HUES64 (cell line): ENCODE results near the gene ANKS6.

Experiments used
- H3K27ac ChIP-seq: 2 replicates; pipeline ENCODE4 v1.7.0; 2013; ENCODE audit warnings: low read depth, low read length, inconsistent platforms
- H3K27me3 ChIP-seq: 2 replicates; pipeline ENCODE4 v1.6.1; 2013; ENCODE audit warnings: mild to moderate bottlenecking, low read length; ENCODE audit not compliant: insufficient read depth
- H3K36me3 ChIP-seq: 2 replicates; pipeline ENCODE4 v1.6.1; 2013; ENCODE audit warnings: mild to moderate bottlenecking, low read length; ENCODE audit not compliant: insufficient read depth
- H3K4me1 ChIP-seq: 2 replicates; pipeline ENCODE4 v1.6.1; 2013; ENCODE audit warnings: mild to moderate bottlenecking, low read length, moderate library complexity; ENCODE audit not compliant: insufficient read depth
- H3K4me3 ChIP-seq: 2 replicates; pipeline ENCODE4 v1.5.1; 2013; ENCODE audit warnings: mild to moderate bottlenecking, low read length, moderate library complexity
- H3K9ac ChIP-seq: 2 replicates; pipeline ENCODE4 v1.6.1; 2013; ENCODE audit warnings: mild to moderate bottlenecking, low read depth, low read length
- H3K9me3 ChIP-seq: 2 replicates; pipeline ENCODE4 v1.6.1; 2013; ENCODE audit warnings: low read depth, low read length; ENCODE audit not compliant: insufficient read depth
- WGBS: fragments of 150-250, 120-280 bp; methylation state at CpG from one replicate; pipeline ENCODE4 v1.1.7; 2013; ENCODE audit warnings: missing lambda C conversion rate; 5-methylcytosine and 5-hydroxymethylcytosine counted together

ANKS6 gene

DNA sequence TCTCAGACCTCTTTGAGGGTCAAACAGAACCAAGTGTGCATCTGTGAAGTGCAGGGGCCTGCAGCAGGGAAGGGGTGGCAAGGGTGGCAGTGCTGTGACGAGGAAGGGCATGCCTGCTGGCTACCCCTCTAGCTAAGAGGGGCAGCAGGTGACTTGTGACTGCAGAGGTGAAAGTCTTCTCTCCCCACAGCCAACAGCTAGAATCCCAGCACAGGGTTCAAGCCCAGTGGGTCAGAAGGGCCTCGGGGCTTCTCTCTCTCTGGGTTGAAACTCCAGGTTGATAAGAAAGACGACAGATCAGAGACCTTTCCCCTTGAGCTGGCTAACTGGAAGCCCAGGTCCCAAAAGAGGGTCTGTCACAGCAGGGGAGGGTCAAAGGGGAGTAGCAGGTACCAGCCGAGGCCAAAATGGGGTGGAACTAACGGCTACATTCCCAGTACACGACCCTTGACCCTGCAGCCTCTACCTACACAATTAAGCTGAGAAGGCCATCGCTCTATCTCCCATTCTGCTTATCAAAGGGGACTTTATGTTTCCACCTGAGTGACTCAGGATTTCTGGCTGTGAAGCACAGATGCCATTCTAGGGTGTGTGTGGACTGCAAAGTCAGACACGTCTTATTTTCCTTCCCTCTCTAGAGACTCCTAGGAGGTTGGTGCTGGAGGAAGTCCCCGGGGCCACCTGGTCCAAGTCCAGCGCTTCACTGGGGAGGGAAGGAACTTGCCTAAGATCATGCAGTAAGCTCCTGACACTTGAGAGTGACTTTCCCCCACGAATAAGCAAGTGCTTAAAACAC is 14.6 kb downstream of the ANKS6 start:
- no peak overlapping the region for H3K9ac ChIP-seq
- no peaks in the 10 kb centered on the region for H3K27me3 ChIP-seq
- 92% methylated on average over 10 of the region's 11 CpGs for WGBS
- peaks cover 54% of the 10 kb centered on the region for H3K36me3 ChIP-seq
- H3K4me1 ChIP-seq, result no peaks in the 10 kb centered on the region
- H3K9me3 ChIP-seq, result no peaks in the 10 kb centered on the region
- H3K4me3 ChIP-seq, result no peak overlapping the region
- no peak overlapping the region for H3K27ac ChIP-seq

DNA sequence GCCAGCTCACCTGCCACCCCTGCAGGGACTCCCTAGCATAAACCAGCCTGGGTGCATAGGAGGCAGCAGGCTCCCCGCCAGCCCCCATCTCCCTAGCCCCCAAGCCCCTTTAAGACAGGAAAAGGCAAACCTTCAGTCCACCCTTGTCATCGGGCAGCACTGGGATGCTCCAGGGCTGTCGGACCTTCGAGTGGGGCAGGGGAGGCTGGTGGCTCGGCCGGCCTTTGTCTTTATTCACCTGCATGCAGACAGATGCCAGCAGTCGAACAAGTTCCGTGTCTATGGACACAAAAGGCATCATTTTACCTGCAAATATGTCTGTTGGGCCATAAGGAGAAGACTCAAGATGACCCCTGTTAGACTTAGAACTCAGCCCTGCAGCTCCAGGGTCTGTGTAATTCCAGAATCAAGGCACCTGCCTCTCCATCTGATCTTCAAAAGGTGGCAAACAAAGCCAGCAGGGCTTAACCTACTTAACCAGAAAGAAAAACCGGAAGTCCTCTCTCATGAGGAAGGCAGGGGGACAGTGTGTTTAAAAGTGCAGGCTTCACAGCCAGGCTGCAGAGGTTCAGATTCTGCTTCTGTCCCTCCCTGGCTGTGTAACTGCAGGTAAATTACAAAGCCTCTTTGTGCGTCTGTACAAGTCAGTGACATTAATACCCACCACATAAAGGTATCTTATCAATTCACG is 16.2 kb downstream of the ANKS6 start:
- Histone ChIP-seq H3K27ac (no peak overlapping the region), H3K36me3 (peaks cover 53% of the 10 kb centered on the region), H3K4me1 (no peaks in the 10 kb centered on the region), H3K9me3 (no peaks in the 10 kb centered on the region), H3K4me3 (no peak overlapping the region), H3K9ac (no peak overlapping the region), H3K27me3 (no peaks in the 10 kb centered on the region)
- WGBS, result 92% methylated on average over 10 of the region's 11 CpGs

DNA sequence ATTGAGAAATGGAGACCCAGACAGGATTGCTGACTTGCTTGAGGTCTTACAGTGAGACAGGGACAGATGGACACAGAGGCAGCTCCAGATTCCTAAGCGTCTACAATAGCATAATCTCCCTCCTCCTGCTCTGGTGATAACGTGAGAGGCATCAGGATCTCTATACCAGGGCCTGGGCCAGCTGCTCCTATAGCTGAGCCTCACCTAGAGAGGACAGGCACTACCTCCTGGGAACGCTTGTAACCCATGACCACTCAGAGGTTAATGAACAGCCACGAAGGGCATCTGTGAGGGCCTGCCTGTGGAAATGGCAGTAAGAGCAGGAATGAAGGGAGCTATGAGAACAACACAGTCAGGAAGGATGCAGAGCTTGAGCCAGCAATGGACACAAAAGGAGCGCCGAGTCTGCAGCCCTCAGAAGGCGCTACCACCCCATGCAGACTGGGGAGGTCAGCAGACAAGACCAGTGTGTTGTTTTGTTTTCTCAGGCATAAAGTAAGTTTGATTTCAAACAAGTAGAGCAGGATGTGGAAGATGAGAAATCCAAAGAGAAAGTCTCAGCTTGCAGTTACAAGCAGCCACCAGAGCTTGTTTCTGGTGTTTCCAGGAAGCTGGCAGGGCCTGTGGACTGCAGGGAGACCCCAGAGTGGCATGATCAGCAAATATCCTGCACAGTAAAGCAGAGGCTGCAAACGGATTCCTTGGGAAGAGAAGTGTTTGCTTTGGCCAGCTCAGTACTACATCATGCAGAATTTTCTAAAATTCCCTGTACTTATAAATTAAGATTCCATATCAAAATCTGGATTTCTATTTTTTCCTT is 17.4 kb downstream of the ANKS6 start:
- Histone ChIP-seq H3K27ac (no peak overlapping the region), H3K4me3 (no peak overlapping the region), H3K36me3 (peaks cover 55% of the 10 kb centered on the region), H3K9me3 (no peaks in the 10 kb centered on the region), H3K27me3 (no peaks in the 10 kb centered on the region), H3K9ac (no peak overlapping the region), H3K4me1 (no peaks in the 10 kb centered on the region)
- WGBS, result 87% methylated on average over 8 of the region's 8 CpGs

DNA sequence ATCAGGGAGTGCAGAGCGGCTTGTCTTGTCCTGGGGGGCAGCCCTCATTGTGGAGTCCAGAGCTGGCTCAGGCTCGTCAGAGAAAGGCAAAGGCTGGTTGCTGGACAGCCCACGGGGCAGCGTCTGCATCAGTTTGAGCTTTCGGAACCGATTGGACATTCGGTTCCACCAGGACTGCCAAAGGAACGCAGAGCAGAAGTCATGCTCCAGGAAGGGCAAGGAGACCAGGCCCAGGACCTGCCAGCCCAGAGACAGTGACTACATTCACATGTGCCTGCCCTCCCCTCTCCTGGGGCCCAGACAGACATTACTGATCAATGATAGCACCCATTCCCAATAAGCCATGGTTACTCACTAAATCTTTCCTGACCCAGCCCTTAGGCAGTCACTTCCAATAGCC is 18.1 kb downstream of the ANKS6 start:
- WGBS, result 94% methylated on average over 8 of the region's 8 CpGs
- no peak overlapping the region for H3K27ac ChIP-seq
- H3K36me3 ChIP-seq, result peaks cover 55% of the 10 kb centered on the region

DNA sequence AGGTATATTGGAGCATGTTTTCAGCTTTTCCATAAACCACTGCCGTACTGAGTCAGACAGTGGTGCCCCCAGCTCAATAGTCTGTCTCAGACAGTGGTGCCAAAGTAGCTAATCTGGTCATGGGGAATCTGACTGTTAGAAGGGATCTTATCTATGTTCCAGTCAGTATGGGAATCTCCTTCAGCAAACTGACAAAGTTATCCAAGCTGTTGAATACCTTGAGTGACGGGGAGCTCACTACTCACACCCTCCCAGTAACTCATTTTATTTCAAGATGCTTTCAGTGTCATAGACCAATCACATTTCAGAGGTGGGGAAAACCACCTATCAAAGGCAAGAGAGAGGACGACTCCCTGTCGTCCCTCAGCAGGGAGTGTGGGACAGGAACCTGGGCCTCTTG is 18.7 kb downstream of the ANKS6 start:
- H3K27me3 ChIP-seq, result no peaks in the 10 kb centered on the region
- no peak overlapping the region for H3K9ac ChIP-seq
- peaks cover 56% of the 10 kb centered on the region for H3K36me3 ChIP-seq
- no peak overlapping the region for H3K27ac ChIP-seq
- no peaks in the 10 kb centered on the region for H3K4me1 ChIP-seq
- 93% methylated on average over 4 of the region's 4 CpGs for WGBS
- no peak overlapping the region for H3K4me3 ChIP-seq
- H3K9me3 ChIP-seq, result no peaks in the 10 kb centered on the region

More for the DNA sequence above, 18.1 kb downstream of the ANKS6 start:
- Histone ChIP-seq H3K9ac (no peak overlapping the region), H3K9me3 (no peaks in the 10 kb centered on the region), H3K4me1 (no peaks in the 10 kb centered on the region), H3K27me3 (no peaks in the 10 kb centered on the region), H3K4me3 (no peak overlapping the region)

DNA sequence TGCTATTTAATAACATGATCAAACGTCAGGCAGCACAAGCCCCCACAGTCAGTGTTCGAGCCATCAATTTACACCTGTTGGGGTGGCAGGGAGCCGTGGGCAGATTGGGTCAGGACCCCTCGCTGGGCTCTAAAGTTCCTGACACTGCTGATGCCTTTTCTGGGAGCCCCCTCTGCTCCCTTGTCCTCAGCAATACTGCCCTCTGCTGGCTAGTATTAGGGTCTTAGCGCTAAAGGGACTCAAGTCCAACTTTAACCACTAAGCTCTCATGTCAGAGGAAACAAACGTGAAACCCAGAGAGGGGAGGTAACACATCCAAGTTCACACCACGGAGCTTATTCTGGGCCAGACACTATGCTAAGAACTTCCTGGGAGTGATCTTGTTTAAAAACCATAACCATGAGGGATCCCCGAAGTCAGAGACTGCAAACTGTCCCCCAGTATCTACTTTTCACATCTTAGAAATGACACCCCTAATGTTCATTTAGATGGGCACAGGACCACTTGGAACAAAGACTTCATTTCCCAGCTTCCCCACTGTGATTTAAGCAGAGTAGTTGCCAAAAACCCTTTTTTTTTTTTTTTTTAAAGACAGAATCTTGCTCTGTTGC is 20.4 kb downstream of the ANKS6 start:
- H3K27ac ChIP-seq, result no peak overlapping the region
- no peak overlapping the region for H3K9ac ChIP-seq
- WGBS, result 39% methylated on average over 8 of the region's 8 CpGs
- peaks cover 56% of the 10 kb centered on the region for H3K36me3 ChIP-seq
- no peak overlapping the region for H3K4me3 ChIP-seq
- H3K27me3 ChIP-seq, result no peaks in the 10 kb centered on the region
- no peaks in the 10 kb centered on the region for H3K9me3 ChIP-seq
- H3K4me1 ChIP-seq, result no peaks in the 10 kb centered on the region

DNA sequence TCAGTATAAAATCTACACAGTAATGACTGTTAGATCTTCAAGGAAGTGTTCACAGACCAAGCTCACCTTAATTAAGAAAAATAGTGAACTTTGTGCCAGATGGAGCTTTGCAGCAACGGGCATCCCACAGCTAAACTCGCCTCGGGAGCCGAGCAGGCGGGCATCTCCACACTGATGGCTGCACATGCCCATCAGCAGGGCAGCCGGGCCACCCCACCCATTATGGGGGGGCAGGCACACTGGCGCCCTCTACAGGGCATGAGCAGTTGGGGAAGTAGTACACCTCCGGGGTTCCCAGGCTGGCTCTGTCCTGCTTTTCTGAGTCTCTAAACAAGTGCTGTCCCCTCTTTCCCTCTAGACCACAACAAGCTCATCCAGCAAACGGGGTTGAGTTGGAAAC is 21.6 kb downstream of the ANKS6 start:
- Histone ChIP-seq H3K27me3 (no peaks in the 10 kb centered on the region), H3K4me3 (no peak overlapping the region), H3K9ac (no peak overlapping the region), H3K4me1 (no peaks in the 10 kb centered on the region), H3K27ac (no peak overlapping the region), H3K36me3 (peaks cover 64% of the 10 kb centered on the region), H3K9me3 (no peaks in the 10 kb centered on the region)
- WGBS, result 93% methylated on average over 9 of the region's 9 CpGs

DNA sequence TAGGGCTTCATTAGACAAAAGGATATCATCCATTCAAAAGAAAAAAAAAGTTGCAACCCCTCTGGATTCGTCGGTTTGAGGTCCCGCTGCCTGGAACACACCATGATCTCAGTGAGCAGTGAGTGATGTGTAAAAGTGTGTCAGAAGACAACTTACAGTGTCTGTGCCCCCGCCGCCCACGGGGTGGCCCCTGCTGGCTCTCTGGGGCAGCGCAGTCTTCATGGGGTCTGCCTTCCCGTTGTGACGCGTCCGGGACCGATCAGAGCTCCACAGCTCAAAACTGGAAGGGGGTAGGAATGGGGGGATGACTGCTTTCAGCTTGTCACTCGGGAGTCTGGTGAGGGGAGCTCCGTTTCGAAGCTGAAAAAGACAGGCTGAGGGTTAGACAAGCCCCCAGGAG is 22.6 kb downstream of the ANKS6 start:
- Histone ChIP-seq H3K9ac (no peak overlapping the region), H3K27me3 (no peaks in the 10 kb centered on the region), H3K4me1 (no peaks in the 10 kb centered on the region), H3K4me3 (no peak overlapping the region), H3K9me3 (no peaks in the 10 kb centered on the region), H3K27ac (no peak overlapping the region), H3K36me3 (peaks cover 71% of the 10 kb centered on the region)
- WGBS, result 96% methylated on average over 15 of the region's 15 CpGs

DNA sequence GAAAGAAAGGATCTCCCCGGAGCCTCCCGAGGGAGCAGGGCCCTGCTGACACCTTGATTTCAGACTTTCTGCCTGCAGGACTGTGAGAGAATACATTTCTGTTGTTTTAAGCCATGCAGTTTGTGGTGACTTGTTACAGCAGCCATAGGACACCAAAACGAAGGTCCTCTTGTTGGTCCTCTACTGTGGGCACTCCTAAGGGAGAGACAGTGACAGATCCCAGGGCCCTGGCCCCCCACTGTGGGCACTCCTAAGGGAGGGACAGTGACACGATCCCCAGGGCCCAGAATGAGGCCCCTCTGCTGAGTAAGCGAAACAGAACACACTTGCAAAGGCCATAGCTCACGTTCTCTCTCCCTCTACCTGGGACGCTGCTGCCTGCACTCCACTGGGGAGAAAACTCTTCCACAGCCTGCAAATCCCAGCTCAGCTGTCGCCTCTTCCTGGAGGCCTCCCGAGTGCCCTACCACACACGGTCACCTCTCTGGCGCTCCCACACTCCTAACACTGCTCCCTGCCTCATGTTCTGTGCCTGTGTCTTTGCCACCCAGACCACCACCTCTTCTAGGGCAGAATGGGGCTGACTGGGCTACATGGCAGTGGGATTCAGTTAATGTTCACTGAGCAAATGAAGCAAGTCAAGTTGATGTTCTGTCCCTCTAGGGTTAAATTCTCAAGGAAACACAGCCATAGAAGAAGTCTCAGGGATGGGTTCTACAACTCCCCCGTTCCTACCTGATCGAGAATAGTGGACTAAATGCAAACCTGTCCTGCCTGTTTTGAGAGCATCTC is 23.8 kb downstream of the ANKS6 start:
- Histone ChIP-seq H3K4me3 (no peak overlapping the region), H3K9me3 (no peaks in the 10 kb centered on the region), H3K36me3 (peaks cover 77% of the 10 kb centered on the region), H3K9ac (no peak overlapping the region), H3K27me3 (no peaks in the 10 kb centered on the region), H3K27ac (no peak overlapping the region), H3K4me1 (no peaks in the 10 kb centered on the region)
- 94% methylated on average over 13 of the region's 13 CpGs for WGBS

DNA sequence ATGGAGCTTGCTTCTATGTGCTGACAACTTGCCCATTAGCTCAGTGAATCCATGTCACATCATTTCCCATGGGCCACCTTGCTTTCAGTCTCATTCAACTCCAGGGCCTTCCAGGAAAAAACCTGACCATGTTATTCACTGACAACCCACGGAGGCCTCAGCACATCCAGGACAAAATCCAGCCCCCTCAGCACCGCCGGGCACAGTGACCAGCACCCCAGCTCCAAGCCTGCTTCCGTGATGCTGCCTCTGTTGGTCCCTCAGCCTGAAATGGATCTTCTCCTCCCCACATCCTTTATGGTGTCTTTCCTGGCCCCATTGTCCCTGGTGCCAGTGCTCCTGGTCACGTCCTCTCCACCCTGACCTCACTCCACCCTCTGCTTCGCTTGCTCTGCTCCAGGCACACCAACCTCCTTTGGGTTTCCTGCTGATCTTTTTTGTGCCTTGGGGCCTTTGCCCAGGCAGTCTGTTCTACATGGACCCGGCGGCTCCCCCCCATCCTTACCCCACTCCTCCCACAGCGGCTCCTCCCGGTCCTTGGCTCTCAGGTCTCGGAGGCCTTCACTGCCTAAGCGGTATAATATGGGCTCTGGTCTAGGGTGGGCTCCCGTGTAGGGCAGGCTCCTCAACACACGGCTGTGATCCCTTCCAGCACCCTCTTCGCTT is 25.0 kb downstream of the ANKS6 start:
- Histone ChIP-seq H3K27ac (no peak overlapping the region), H3K36me3 (peaks cover 80% of the 10 kb centered on the region), H3K27me3 (no peaks in the 10 kb centered on the region), H3K9me3 (no peaks in the 10 kb centered on the region), H3K9ac (no peak overlapping the region), H3K4me1 (no peaks in the 10 kb centered on the region), H3K4me3 (no peak overlapping the region)
- 93% methylated on average over 15 of the region's 15 CpGs for WGBS
